NAMALWA (cell line): ENCODE results near the gene KRTAP1-4.
"Not testable (repeated sequence)": the region's sequence is repeated elsewhere in the genome, so short reads cannot be mapped to it uniquely, and the experiment has no call there.

ENCODE experiments used
- DNase-seq: peaks from one replicate; pipeline ENCODE4 v3.0.0-alpha.2; 2015; ENCODE audit warnings: low spot score

Gene KRTAP1-4

DNA sequence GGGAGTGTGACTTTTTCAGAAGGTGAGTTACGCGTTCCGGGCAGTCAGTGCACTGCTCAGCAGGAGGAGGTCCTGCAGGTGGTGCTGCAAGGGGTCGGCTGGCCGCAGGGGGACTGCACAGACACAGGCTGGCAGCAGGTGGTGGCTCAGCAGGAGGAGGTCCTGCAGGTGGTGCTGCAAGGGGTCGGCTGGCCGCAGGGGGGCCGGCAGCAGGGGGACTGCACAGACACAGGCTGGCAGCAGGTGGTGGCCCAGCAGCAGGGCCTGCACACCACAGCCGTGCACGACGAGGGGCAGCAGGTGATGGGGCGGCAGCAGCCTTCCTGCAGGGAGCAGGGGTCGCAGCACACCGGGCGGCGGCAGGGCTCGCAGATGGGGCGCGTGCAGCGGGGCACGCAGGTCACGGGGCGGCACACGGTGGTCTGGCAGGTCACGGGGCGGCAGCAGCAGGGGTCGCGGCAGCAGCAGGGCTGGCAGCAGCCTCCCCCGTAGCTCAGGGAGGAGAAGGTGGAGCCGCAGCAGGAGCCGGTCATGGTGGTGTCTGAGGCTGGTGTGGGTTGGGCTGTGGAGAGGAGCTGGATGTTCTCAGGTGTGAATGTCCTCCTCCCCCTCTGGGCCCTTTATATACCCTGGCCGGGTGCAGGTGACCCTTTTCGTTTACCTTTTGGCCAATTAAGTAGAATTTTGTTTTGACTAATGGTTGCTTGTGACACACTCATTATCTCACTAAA lies 16.9 kb upstream of the KRTAP1-4 start, which contains the start of gene KRTAP2-1:
Gene KRTAP2-1, minus strand, starts transcription at position 582 of the 731 bp plus-strand sequence. Its CDS starts 49 bp downstream, at position 533.
- DNase-seq, result not testable (repeated sequence)

DNA sequence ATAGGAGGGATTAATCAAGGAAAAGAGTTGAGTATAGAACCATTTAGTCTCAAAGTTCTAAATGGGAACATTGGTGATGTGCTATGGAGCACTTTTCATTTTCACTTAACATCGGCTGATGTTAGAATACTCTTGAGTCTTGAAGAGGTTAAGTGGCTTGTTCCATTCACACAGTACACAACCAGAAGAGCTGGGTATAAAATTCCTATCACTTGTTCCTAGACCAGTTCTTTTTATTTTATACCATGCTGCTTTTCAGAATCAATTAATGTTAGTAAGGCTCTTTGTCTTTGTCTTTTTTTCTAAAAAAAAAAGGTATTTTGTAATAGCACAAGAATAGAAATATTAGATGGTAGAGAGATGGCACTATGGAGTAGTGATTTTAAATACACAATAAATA lies 13.0 kb upstream of the KRTAP1-4 start:
- no peak for DNase-seq

DNA sequence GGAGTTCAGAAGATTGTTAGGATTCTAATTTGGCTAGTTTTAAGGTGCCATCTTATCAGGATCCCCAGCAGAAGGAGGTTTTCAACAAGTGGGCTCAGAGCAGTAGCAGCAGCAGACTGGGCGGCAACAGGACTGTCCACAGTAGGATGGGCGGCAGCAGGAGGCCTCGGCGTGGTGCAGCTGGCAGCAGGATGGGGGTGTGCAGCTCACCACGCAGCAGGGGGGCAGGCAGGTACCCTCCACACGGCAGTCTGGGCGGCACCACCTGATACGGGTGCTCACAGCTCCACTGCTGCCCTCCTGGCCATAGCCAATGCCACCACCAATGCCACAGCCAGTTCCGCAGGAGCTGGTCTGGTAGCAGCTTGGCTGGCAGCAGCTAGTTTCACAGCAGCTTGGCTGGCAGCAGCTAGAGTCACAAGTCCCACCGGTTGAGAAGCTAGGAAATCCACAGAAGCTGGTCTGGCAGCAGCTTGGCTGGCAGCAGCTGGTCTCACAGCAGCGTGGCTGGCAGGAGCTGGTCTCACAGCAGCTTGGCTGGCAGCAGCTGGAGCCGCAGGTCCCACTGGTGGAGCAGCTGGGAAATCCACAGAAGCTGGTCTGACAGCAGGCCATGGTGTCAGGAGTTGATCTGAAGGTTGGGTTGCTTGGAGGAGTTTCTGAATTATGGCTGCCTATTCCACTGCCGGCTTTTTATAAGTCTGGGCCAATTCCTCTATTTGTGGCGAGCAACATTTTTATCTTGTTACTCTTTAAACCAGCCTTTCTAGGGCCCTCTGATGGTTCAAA lies 11.0 kb upstream of the KRTAP1-4 start, which contains the start of gene KRTAP1-1:
Gene KRTAP1-1, minus strand, starts transcription at position 668 of the 789 bp plus-strand sequence. Its CDS starts 53 bp downstream, at position 615.
- DNase-seq, result not testable (repeated sequence)

DNA sequence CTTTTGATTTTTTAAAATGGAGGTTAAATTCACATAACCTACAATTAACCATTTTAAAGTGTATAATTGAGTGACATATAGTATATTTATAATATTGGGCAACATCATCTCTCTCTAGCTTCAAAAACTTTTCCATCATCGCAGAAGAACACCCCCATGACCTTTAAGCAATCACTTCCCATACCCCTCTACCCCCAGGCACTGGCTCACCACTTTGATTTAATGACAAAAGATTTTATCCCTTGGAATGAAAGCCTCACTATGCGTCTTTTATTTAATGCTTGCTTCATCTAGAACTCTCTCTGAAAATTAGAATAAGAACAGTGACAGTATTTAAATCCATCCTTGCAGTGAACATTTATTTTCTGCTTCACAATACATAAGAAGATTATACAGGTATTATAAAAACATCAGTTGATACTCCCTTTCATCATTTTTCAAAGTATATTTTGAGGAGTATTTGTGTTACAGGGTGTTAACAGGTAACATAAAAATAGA lies 7.9 kb upstream of the KRTAP1-4 start:
- no peak for DNase-seq

DNA sequence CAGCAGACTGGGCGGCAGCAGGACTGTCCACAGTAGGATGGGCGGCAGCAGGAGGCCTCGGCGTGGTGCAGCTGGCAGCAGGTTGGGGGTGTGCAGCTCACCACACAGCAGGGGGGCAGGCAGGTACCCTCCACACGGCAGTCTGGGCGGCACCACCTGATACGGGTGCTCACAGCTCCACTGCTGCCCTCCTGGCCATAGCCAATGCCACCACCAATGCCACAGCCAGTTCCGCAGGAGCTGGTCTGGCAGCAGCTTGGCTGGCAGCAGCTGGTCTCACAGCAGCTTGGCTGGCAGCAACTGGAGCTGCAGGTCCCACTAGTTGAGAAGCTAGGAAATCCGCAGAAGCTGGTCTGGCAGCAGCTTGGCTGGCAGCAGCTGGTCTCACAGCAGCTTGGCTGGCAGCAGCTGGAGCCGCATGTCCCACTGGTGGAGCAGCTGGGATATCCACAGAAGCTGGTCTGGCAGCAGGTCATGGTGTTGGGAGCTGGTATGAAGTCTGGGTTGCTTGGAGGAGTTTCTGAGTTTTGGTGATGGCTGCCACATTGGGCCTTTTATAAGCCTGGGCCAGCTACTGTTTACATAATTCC lies 4.4 kb upstream of the KRTAP1-4 start, which contains the start of gene KRTAP1-3:
Gene KRTAP1-3, minus strand, starts transcription at position 529 of the 590 bp plus-strand sequence. Its CDS starts 53 bp downstream, at position 476.
- not testable (repeated sequence) for DNase-seq

DNA sequence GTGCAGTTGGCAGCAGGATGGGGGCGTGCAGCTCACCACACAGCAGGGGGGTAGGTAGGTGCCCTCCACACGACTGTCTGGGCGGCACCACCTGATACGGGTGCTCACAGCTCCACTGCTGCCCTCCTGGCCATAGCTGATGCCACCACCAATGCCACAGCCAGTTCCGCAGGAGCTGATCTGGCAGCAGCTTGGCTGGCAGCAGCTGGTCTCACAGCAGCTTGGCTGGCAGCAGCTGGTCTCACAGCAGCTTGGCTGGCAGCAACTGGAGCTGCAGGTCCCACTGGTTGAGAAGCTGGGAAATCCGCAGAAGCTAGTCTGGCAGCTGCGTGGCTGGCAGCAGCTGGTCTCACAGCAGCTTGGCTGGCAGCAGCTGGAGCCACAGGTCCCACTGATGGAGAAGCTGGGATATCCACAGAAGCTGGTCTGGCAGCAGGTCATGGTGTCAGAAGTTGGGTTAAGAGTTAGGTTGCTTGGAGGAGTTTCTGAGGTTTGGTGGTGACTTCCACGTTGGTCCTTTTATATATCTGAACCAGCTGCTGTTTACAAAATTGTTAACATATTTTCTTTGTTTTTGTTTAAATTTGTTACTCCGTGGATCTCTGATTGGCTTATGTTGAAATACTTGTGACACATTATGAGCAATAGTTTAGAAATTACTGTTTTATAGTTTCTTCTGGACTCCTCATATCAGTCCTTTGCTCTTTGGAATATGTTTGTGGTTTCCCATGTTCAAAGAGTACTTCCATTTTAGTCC lies 3.1 kb downstream of the KRTAP1-4 start, which contains the start of gene KRTAP1-5:
Gene KRTAP1-5, minus strand, starts transcription at position 494 of the 757 bp plus-strand sequence. Its CDS starts 53 bp downstream, at position 441.
- no peak for DNase-seq

DNA sequence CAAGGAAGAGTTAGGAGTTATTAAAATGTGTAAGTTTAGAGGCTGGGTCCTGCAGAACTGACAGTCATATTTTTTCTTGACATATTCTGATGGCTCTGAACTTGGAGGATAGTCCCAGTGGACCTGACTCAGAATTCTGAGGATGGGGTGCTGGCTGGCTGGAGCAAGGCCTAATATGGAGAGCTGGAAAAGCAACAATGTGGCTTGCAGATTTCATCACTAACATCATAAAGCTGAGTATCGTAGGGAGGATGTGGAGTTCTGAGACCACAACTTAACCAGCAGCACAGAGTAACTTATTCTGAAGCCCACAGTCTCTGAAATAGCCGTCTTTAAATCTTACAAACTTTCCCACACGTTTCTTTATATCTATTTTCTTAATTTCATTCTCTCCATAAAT lies 5.3 kb downstream of the KRTAP1-4 start:
- no peak for DNase-seq

DNA sequence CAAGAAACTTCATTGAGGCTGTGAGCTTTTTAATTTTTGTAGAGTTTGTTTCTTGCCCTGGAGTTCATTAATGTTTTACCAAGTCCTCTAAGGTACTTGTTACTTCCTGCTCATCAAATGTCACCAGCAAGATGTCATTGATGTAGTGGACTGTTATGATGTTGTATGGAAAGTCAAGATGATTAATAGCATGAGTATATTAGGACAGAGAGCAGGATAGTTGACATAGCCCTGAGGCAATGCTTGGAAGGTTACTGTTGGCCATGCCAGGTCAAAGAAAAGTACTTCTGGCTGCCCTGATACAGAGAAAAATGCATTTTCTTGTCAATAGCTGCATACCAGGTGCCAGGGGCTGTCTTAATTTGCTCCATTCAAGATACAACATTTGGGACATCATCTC lies 9.7 kb downstream of the KRTAP1-4 start:
- no peak for DNase-seq

DNA sequence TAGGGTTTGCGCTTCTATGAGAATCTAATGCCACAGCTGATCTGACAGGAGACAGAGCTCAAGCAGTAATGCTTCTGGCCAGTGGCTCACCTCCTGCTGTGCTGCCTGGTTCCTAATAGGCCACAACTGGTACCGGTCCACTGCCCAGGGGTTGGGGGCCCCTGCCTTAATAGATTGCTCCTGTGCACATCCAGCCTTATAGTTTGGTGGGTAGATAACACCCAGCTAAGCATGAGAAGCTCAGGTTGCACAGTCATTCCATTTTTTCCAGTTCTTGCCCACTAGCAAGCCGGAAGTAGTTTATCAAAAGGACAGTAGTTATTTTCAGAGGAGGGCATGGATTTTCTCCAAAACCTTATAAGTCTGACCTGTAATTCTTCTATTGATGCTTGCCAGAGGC lies 10.6 kb downstream of the KRTAP1-4 start:
- no peak for DNase-seq

DNA sequence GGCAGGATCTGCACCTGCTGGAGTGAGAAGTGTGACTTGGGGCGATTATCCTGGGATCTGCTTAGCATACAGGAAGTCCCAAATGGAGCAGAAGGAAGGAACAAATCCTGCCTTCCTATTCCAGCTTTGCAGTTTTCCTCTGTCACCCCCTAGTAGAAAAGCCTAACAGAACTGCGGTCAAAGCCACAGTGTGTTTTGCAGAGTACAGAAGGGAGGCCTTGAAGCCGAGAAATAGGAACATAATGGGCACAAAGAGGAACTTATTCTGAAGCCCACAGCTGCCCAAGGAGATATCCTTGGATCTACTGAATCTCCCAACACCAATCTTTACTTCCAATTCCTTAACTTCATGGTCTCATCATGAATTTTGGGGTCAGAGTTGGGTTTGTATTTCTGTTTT lies 11.5 kb downstream of the KRTAP1-4 start:
- DNase-seq, result no peak

DNA sequence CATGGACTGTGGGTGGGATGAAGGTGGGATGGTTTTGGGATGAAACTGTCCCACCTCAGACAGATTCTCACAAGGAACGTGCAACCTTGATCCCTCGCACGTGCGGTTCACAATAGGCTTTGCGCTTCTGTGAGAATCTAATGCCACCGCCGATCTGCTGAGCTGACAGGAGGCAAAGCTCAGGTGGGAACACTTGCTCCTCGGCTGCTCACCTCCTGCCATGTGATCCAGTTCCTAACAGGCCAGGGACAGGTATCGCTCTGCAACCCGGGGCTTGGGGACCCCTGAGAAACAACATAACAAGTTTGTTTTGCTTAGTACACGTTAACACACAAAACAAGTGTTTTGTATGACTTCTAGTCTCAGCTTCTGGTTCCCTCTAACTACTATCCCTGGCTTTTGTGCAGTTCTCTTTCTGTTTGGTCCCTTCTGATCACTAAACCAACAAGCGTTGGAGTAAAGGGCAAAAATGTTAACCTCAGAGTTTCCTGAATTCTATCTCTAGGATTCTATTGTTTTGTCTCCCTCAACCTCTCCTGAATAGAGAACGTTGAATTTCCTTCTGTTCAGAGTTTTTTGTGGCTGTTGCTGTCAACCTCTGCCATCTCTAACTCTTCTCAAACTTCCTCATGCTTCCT lies 13.3 kb downstream of the KRTAP1-4 start:
- no peak for DNase-seq

DNA sequence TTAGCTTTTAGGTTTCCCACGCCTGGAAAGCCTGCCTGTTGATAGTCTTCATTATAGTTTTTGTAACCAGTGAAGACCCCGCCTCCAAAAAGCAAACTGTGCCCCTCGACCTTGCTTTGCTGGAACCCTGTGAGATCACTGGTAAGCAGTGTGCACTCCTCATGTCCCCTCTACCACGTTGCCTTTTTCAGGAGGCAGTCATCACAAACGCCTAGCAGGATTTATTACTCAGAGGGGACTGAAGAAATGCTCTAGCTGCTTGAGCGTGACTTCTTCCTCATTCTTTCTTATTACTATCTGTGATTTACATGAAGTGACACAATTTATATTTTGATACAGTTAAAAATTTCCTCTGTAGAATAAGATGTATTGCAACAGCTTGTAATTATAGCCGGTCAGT lies 14.5 kb downstream of the KRTAP1-4 start:
- DNase-seq, result no peak

DNA sequence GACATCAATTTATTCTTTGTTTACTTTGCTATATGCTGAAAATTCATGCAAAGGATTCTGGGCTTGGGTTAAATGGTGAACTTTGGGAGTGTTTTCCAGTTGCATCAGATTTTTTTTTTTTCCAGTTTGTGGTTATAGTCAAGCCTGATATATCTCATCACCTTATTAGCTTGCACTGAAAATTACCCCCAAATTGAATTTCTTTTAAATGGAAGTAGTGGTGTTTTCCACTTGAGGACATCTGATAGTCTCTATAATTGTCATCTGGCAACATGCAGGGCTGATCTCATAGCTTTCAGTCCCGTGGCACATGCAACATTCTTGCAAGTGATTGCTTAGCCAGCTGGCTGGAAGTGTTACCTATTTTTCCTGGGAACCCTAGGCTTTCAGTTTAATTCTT lies 16.4 kb downstream of the KRTAP1-4 start:
- no peak for DNase-seq

DNA sequence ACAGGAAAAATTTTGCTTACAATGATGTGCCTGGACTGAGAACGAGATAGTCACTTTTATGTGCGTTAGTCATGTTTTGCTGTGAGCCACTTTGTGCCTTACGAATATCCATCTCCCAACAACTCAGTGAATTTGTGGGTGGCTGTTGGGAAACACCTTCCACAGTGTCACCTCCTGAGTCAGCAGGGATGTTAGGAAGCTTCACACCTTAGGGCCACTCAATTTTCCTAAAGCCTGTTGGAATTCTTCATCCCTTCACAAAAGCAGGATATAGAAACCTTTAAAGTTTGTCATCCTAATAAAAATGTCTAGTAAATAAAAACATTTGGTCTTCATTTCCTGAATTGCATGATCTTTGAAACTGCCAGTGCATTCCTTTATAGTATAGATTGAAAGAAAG lies 16.8 kb downstream of the KRTAP1-4 start:
- DNase-seq, result no peak

DNA sequence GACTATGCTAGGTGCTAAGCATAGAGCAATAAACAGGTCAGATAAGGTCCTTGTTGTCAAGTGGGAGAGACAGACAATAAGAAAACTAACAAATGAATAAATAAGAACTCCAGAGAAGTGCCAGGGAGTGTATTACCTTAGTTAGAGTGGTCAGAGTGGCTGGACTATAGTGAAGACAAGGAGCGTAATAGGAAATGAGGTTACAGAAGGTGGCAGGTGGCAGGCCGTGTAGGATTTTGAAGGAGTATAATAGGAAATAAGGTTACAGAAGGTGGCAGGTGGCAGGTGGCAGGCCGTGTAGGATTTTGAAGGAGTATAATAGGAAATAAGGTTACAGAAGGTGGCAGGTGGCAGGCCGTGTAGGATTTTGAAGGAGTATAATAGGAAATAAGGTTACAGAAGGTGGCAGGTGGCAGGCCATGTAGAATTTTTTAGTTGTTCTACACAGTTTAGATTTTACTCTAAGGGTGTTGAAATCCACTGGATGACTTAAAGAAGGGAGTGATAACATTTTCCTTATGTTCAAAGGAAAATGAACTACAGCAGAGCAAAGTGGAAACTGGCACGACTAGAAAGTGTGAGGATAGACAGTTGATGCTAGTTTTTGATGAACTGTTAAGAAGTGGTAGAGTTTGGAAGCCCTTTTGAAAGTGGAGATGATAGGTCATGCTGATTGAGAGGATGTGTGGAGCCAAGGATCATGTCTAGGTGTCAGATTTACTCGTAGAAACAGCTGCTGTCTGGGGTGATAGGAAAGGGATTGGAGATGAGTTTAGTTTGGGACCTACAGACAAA lies 17.5 kb downstream of the KRTAP1-4 start:
- DNase-seq, result no peak

DNA sequence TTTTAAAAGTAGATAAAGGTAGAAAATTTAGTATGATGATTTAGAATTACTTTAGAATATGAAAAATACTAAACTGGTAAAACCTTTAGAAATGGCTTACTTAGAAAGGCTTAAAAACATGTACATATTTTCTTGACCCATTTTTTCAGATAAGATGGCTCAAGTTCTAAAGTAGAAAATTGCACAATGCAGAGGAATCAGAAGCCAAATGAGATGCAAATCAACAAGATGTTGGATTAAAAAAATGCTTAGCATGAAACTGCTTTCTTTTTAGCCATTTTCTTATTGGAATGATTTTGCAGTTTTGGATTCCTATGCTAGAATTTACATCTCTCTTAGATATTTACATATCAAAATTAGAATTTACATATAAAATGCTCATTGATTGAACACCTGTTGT lies 19.6 kb downstream of the KRTAP1-4 start:
- DNase-seq, result no peak

DNA sequence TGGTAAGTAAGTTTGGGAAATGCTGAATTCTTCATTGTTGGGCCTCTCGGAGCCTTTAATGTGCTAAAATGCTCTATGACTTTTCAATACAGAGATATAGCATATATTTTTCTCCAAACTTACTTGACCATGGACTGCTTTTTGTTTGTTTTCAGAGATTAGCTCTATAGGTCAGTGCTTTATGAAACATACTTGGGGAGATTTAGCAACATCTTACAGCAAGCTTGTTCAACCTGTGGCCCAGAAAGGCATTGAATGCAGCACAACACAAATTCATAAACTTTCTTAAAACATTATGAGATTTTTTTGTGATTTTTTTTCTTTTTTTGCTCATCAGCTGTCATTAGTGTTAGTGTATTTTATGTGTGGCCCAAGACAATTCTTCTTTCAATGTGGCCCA lies 20.1 kb downstream of the KRTAP1-4 start:
- no peak for DNase-seq

DNA sequence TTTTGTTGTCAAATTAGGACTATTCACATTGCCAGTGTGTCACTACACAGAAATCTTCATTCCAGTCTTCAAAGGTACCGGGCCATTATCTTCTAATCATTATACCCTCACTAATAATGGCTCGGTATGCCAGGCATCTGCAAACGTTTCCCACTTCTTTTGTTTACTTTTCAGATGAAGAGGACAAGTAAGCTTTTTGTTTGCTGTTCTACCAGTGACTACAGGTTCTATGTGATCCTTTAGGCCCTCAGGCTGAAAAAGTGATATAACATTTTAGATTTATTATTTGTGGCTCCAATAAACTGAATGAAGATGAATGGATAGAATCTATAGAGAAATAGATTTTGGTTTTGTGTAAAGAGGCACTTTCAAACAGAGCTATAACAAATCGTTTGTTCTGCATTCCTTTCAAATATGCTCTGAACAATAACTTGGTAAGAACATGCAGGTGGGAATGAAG lies 20.7 kb downstream of the KRTAP1-4 start:
- no peak for DNase-seq

DNA sequence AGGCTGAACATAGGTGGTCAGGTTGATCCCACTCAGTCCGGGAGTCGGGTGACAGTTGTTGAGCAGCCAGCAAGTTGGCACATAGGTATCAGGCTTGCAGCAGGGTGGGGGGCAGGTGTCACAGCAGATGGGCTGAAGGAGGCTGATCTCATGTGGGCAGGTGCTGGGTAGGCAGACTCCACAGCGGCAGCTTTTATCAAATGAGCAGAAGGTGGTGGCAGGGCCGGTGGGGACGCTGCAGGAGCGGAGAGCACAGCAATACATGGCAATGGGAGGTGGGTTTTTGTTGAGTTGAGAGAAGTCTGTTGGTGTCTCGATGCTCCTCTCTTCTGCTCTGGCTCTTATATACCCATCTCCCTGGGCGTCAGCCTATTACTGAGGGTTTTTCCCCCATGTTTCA lies 21.2 kb downstream of the KRTAP1-4 start, which contains the start of gene KRTAP3-1:
Gene KRTAP3-1, minus strand, starts transcription at position 318 of the 400 bp plus-strand sequence. Its CDS starts 54 bp downstream, at position 264.
- no peak for DNase-seq

DNA sequence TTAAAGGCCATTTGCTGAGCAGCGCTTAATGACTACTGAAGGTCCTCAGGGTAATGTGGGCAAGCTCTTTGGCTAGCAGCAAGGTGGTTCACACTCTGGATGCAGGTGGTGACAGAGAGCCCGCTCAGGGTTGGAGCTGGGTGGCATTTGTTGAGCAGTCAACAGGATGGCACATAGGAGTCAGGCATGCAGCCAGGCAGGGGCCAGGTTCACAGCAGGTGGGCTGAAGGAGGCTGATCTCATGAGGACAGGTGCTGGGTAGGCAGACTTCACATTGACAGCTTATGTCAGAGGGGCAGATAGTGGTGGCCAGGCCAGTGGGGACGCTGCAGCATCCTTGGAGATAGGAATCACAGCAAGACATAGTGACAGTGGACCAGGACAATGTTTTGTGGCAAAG lies 25.6 kb downstream of the KRTAP1-4 start:
- no peak for DNase-seq
